ENCODE data around the gene PDE4A.
A peak's percentile ranks its signal among the peaks of the same experiment; 100 is the strongest.

The PDE4A gene

DNA sequence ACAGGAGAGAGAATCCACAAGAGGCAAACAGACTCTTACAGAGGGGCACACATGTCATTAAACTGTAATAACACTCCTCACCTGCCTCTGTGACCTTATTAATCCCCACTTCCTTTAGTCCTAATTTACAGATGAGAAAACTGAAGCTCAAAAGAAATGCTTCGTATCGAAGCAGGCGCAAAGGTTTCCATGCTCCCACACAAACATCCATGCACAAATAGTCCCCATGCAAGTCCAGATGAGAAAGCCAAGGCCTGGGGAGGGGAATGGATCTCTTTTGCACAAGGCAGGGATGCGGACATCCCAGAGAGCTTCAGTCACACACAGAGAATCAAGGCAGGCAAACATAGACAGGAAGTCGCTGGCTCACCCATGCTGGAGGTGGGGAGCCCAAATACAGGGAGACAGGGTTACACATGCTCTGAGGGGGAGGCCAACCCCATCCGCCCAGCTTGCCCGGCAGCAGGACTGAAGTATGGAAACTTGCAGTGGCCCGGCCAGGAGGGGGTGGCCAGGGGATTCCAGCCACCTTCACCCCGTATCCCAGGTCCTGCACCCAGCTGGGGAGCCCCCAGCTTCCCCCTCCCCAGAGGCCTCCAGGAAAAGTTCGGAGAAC lies 96.4 kb downstream of the PDE4A start:
- DNase-seq: peak; percentile 14 to 32

DNA sequence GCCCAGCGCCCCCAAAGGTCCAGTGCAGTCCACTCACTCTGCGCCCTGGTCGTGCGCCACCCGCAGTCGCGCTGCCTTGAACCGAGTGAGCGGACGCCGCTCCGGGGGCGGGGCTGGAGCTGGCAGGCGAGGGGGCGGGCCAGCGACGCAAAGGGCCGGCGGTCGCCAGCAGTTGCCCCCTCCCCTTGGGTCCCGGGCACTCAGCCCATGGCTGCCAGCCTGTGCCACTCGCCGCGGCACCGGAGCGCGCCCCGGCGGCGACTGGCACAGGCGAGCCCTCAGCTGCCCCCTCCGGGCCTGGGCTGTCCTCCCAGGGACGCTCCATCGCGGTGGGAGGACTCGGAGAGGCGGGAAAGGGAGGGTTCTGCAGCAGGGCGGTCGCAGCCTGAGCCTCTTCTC lies 97.0 kb downstream of the PDE4A start, which contains the start of gene S1PR5:
Gene S1PR5, minus strand, starts transcription at position 87 of the 399 bp plus-strand sequence. CDS start 2,436 bp downstream, outside the sequence.
- DNase-seq: peak; percentile 65 to 72

DNA sequence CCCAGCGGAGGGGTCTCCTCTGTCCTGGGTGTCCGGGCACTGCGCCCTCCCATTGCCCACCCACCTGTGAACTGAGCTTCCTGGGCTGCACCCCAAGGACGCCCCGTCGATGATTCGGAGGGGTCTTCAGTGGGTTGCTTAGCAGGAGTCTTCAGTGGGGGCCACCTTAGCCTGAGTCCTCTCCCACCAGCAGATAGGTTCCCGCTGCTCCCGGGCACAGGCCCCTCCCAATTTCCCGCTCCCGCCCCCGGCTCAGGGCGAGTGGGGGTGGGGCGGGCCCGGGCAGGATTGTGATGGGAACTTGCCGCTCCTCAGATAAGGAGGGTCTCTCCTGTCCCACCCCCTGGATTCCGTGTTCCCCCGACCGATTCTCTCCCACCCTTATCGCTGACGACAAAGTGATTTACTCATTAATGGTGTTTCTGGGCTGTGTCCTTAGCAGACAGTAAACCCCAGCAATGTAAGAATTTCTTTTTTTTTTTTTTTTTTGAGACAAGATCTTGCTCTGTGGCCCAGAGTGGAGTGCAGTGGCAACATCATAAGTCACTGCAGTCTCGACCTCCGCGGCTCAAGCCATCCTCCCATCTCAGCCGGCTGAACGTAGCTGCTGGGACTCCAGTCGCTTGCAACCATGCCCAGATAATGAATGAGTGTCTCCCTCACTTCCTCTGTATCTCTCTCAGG lies 97.6 kb downstream of the PDE4A start:
- DNase-seq: peak; percentile 65 to 72

DNA sequence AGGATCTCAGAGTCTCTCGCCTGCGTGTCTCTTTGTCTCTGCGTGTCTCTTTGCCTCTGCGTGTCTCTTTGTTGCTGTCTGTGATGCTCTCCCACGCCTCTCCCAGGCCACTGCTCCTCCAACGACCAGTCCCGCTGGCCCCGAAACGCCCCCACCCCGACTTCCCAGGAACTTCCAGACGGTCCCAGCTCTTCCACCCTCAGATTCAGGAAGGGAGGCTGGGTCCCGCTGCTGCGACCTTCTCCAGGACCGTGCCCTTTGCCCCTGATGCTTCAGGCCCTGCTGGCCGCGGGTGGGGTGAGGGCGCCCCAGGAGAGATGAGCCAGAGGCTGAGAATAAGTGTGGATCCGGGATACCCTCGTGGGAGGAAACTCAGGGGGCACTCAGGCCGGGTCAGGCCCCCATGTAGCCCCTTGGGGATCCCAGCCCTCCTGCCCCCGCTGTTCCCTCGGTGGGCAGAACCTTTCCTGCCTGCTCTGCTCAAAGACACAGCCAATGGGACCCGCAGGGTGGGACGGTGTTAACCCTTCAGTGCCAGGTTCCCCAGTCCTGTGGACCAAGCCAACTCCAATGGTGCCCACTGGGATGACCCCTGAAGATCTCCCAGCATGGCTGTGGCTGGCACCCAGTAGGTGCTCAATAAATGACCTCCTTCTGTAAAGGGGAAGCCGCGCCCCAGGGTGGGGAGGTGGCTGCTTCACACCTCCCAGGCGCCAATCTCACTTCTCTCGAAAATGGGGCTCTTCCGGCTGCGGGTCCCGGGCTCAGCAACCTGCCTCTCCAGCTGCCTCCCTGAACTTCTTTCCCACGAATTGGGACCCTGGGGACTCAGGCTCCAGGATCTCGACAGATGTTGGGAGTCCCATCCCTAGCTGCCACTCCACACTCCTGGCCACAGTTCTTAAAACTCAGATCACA lies 98.4 kb downstream of the PDE4A start:
- DNase-seq: no peak

All from SW 1271 (cell line).